NB4 (cell line): Measurements from ENCODE around the gene DAW1.
A peak's percentile ranks its signal among the peaks of the same experiment; 100 is the strongest.
"Not testable (repeated sequence)": the region's sequence is repeated elsewhere in the genome, so short reads cannot be mapped to it uniquely, and the experiment has no call there.

Experiments used
- DNase-seq: peaks from one replicate; pipeline ENCODE4 v3.0.0; 2010; ENCODE audit warnings: low read depth
- H3K4me3 ChIP-seq: one replicate; pipeline ENCODE4 v1.5.1; 2011; ENCODE audit warnings: mild to moderate bottlenecking, low read depth, low read length, moderate library complexity
- CTCF ChIP-seq: IDR thresholded peaks from one replicate; pipeline ENCODE4 v1.5.1; 2012; ENCODE audit warnings: low read depth, low read length
- MAX ChIP-seq: IDR thresholded peaks from 2 replicates; pipeline ENCODE4 v1.6.1; 2011; ENCODE audit warnings: low read depth, low read length
- MYC ChIP-seq: IDR thresholded peaks from 2 replicates; pipeline ENCODE4 v1.6.1; 2011; ENCODE audit warnings: low read depth, low read length
- POLR2A ChIP-seq: IDR thresholded peaks from 2 replicates; pipeline ENCODE4 v1.6.1; 2011; ENCODE audit warnings: mild to moderate bottlenecking; ENCODE audit not compliant: insufficient read length; ENCODE audit errors: extremely low read depth

The DAW1 gene

GRCh38 chr2:227827143-227827542 lies 44.3 kb upstream of the DAW1 start:
- no peak overlapping the region for H3K4me3 ChIP-seq
- DNase-seq = no peak
- no peak for TF ChIP-seq CTCF
- no peak for TF ChIP-seq MYC
- no peak for TF ChIP-seq POLR2A
- no peak for TF ChIP-seq MAX

GRCh38 chr2:227828477-227828912 lies 42.9 kb upstream of the DAW1 start:
- no peak overlapping the region for H3K4me3 ChIP-seq
- DNase-seq = no peak
- TF ChIP-seq MAX (no peak), CTCF (no peak), MYC (no peak), POLR2A (no peak)

GRCh38 chr2:227829337-227829736 lies 42.1 kb upstream of the DAW1 start:
- TF ChIP-seq MAX = no peak
- TF ChIP-seq CTCF = no peak
- TF ChIP-seq MYC = no peak
- TF ChIP-seq POLR2A = no peak
- no peak for DNase-seq
- no peak overlapping the region for H3K4me3 ChIP-seq

- TF ChIP-seq MYC (no peak), MAX (no peak), CTCF (no peak), POLR2A (no peak)
- peak; percentile 25 for DNase-seq
Observed at GRCh38 chr2:227834423-227834822, 37.0 kb upstream of the DAW1 start.

GRCh38 chr2:227834916-227835650 lies 36.3 kb upstream of the DAW1 start:
- TF ChIP-seq MYC (no peak), CTCF (no peak), MAX (no peak), POLR2A (no peak)

More at GRCh38 chr2:227834423-227834822, 37.0 kb upstream of the DAW1 start:
- H3K4me3 ChIP-seq = no peak overlapping the region

GRCh38 chr2:227839339-227840129 lies 31.9 kb upstream of the DAW1 start:
- H3K4me3 ChIP-seq, DNase-seq: not testable (repeated sequence)

More at GRCh38 chr2:227834916-227835650, 36.3 kb upstream of the DAW1 start:
- DNase-seq = peak; percentile 36
- no peak overlapping the region for H3K4me3 ChIP-seq
